BJ (cell line): ENCODE results near the gene L3MBTL1. TPM values are rescaled to one million over a fixed set of nuclear protein-coding genes. Genes with fewer than 3 reads are reported as not detected.

Experiments
- CTCF ChIA-PET: fragments of 350-600 bp; formaldehyde crosslinking; extraction: SDS; loops from one replicate; lab custom pipeline; 2021; ENCODE audit warnings: antibody characterized with exemption, inconsistent platforms; lab: Yijun Ruan, JAX
- POLR2A ChIA-PET: fragments of 300-600 bp; sonication (Branson Sonifier 250); formaldehyde crosslinking; extraction: SDS; loops from one replicate; lab custom pipeline; 2021; ENCODE audit warnings: antibody characterized with exemption; lab: Charles Lee
- DNase-seq: peaks from one replicate; pipeline ENCODE4 v3.0.0-alpha.2; 2011; ENCODE audit warnings: low read depth
- H3K27me3 ChIP-seq: 2 replicates; pipeline ENCODE4 v1.6.0; 2011; ENCODE audit warnings: low read length; ENCODE audit not compliant: control insufficient read depth, insufficient read depth
- H3K36me3 ChIP-seq: 2 replicates; pipeline ENCODE4 v1.5.1; 2011; ENCODE audit warnings: low read length; ENCODE audit not compliant: control insufficient read depth, insufficient read depth
- H3K4me3 ChIP-seq: 2 replicates; pipeline ENCODE4 v1.5.1; 2011; ENCODE audit warnings: low read depth, mild to moderate bottlenecking, control low read depth, low read length
- polyA plus RNA-seq: library from polyadenylated mRNA; depleted of rRNA; stranded (reverse); fragments of >200 nt; gene quantifications from 2 replicates; pipeline ENCODE4 v1.2.3, GENCODE V29; 2011
- TF ChIP-seq, protein P1 (sequence below): IDR thresholded peaks from 2 replicates; pipeline ENCODE4 v1.5.1; 2011; ENCODE audit warnings: low read depth, mild to moderate bottlenecking, control low read depth, inconsistent platforms, low read length, moderate library complexity; ENCODE audit not compliant: insufficient read depth

The L3MBTL1 gene
- polyA plus RNA-seq, 1 experiment = 4.5 TPM

DNA sequence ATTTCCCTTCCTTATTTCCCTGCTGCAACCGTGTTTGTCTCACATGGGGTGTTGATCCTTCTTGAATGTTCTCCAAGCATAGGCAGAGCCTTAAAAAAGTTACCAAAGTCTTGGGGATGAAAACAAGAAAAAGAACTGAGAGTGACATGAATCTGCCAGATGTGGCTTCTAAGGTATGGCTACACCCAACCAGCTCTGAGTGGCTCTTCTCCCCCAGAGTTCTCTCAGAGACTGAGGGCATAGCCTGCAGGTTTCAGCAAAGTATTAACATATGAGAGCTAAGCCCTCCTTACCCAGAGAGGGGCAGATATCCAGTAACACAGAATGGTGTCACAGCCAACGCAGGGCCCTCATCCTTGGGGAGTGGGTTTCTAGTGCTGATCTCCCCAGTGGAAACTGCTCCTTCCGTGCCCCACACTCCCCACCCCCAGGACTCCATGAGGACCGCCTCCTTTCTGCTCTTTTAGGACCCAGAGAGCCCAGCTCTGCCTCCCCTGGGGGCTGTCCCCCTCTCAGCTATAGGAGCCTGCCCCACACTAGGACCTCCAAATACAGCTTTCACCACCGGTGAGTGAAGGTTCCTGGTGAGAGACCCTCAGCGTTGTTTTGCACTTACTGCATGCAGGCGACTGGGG lies 28.0 kb downstream of the L3MBTL1 start:
- Histone ChIP-seq H3K4me3 (no peak overlapping the region), H3K36me3 (no peaks in the 10 kb centered on the region; the same call in 1 of the 2 replicates), H3K27me3 (no peaks in the 10 kb centered on the region)
- TF ChIP-seq, protein P1, sequence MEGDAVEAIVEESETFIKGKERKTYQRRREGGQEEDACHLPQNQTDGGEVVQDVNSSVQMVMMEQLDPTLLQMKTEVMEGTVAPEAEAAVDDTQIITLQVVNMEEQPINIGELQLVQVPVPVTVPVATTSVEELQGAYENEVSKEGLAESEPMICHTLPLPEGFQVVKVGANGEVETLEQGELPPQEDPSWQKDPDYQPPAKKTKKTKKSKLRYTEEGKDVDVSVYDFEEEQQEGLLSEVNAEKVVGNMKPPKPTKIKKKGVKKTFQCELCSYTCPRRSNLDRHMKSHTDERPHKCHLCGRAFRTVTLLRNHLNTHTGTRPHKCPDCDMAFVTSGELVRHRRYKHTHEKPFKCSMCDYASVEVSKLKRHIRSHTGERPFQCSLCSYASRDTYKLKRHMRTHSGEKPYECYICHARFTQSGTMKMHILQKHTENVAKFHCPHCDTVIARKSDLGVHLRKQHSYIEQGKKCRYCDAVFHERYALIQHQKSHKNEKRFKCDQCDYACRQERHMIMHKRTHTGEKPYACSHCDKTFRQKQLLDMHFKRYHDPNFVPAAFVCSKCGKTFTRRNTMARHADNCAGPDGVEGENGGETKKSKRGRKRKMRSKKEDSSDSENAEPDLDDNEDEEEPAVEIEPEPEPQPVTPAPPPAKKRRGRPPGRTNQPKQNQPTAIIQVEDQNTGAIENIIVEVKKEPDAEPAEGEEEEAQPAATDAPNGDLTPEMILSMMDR = no peak
- POLR2A ChIA-PET = no interaction called here
- CTCF ChIA-PET = interaction anchor here (1.7 to 6.8 kb wide), 2 partner anchors 156 to 556 kb away, joined by 5 to 119 read pairs; no protein-coding TSS in a partner anchor
- no peak for DNase-seq

DNA sequence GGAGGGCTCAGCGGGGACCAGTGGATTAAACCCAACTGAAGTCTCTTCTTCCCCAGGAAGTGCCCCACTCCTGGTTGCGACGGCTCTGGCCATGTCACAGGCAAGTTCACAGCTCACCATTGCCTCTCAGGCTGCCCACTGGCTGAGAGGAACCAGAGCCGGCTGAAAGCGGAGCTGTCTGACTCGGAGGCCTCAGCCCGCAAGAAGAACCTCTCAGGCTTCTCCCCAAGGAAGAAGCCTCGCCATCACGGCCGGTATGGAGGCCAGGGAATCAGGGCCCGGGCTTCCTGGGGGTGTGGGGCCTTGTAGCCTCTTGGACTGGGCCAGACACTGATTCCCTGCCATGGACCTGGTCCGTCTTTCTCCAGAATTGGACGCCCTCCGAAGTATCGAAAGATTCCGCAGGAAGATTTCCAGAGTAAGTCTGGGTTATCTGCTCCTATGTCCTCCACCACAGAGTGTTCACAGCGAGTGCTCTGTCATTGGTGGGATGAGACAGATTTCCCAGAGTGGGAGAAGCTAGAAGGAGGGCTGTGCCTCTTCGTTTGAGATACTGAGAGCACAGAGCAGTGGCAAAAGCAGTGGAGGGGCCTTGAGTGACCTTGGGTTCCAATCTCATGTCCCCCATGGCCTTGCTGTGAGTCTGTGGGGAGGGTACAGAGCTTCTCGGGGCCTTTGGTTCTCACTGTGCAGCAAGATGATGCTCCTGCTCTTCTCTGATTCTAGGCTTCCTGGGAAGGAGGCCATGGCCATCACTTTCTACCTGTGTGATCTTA lies 28.7 kb downstream of the L3MBTL1 start:
- Histone ChIP-seq H3K36me3 (no peaks in the 10 kb centered on the region; the same call in 1 of the 2 replicates), H3K27me3 (no peaks in the 10 kb centered on the region), H3K4me3 (no peak overlapping the region)
- DNase-seq = no peak
- POLR2A ChIA-PET = no interaction called here
- TF ChIP-seq, protein P1 = no peak
- CTCF ChIA-PET = interaction anchor here (0.7 to 6.8 kb wide), 6 partner anchors 9 to 580 kb away, joined by 3 to 119 read pairs (median 9); no protein-coding TSS in a partner anchor

DNA sequence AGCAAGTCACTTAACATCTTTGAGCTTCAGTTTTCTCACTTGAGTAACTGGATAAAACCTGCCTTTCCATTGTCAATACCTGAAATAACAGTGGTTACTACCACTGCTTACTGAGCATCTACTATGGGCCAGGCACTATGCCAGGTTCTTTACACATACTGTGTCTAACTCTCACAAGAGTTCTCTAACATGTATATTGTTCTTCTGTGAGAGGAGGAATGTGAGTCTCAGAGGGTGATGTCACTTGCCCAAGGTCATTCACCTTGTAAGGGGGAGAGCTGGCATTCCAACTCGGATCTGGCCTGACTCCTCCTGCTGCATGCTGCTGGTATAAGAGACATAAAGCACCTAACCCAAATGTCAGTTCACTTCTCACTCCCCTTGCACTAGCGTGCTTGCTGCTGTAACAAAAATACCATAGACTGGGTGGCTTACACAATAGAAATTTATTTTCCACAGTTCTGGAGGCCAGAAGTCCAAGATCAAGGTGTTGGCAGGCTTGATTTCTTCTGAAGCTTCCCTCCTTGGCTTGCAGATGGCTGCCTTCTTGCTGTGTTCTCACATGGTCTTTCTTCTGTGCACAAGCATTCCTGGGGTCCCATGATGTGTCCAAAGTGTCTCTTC lies 29.4 kb downstream of the L3MBTL1 start:
- Histone ChIP-seq H3K36me3 (no peaks in the 10 kb centered on the region; the same call in 1 of the 2 replicates), H3K4me3 (no peak overlapping the region), H3K27me3 (no peaks in the 10 kb centered on the region)
- POLR2A ChIA-PET = no interaction called here
- DNase-seq = no peak
- TF ChIP-seq, protein P1 = no peak
- CTCF ChIA-PET = interaction anchor here (0.8 to 6.8 kb wide), 12 partner anchors 8 to 562 kb away, joined by 3 to 119 read pairs (median 6); no protein-coding TSS in a partner anchor

DNA sequence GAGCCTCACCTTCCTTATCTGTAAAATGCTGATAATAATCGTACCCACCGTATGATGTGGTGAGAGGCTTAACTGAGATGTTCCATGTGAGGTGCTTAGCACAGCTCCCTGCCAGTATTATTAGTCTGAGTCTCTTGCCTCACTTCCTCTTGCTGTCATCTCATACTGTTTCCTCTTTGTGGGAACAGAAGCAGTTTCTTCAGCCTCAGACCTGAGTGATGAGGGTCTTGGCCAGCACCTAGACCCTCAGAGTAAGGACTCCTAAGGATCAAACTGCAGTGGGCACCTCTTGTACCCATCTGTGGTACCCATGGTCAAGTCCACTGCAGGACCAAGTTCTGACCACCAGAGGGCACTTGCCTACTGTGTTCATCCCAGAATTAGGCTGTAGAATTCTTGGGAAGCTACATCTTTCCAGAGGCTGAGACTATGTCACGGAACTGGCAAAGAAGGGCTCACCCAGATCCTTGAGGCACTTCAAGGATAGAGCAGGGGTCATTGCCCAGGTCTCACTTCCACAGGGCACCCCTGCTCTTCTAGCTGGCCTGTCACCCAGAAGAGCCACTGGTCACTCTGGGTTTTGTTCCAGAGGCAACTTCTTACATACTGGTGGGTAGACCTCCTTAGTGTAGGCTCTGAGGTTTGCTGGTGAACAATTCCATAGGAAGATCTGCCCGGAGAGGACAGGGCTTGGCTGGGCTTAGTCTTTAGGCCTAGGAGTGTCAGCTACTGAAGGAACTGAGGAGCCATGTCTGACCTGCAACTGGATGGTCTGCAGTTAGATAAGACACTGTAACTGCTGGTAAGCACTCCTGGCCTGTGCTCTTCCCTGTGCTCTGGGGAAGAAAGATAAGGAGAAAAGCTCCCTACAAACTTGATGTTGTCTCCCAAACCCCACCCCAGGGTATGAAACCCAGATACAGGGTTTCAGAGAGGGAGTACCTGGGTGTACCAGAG lies 30.7 kb downstream of the L3MBTL1 start:
- POLR2A ChIA-PET = interaction anchor here (0.6 kb wide), 1 partner anchor 155 kb away, joined by 3 read pairs; no protein-coding TSS in a partner anchor
- no peak overlapping the region for H3K4me3 ChIP-seq
- H3K36me3 ChIP-seq = no peaks in the 10 kb centered on the region; the same call in 1 of the 2 replicates
- TF ChIP-seq, protein P1 = peak; percentile 96
- no peak for DNase-seq
- CTCF ChIA-PET = interaction anchor here (0.6 to 6.8 kb wide), 59 partner anchors 8 to 561 kb away, joined by 3 to 119 read pairs (median 4); partner anchors contain the start of genes IFT52 and SGK2
- H3K27me3 ChIP-seq = no peaks in the 10 kb centered on the region
